Large intestine (tissue), 3 donors: ENCODE results near the gene XNDC1N. TPM values are rescaled to one million over a fixed set of nuclear protein-coding genes. Genes with fewer than 3 reads are reported as not detected.

Source experiments
- DNase-seq, 2 donors: peaks; one replicate each; pipeline versions ENCODE4 v3.0.0 to v3.0.0-alpha.2; 2013
- H3K27ac ChIP-seq: one replicate; pipeline ENCODE4 v1.5.1; 2013; ENCODE audit warnings: low read length
- H3K27me3 ChIP-seq: 2 replicates; pipeline ENCODE4 v1.6.1; 2013; ENCODE audit warnings: low read length; ENCODE audit not compliant: control insufficient read depth, insufficient read depth
- H3K36me3 ChIP-seq: 2 replicates; pipeline ENCODE4 v1.6.1; 2013; ENCODE audit warnings: low read length; ENCODE audit not compliant: control insufficient read depth, insufficient read depth
- H3K4me1 ChIP-seq: one replicate; pipeline ENCODE4 v1.6.1; 2013; ENCODE audit warnings: low read length; ENCODE audit not compliant: control insufficient read depth, insufficient read depth
- H3K4me3 ChIP-seq: one replicate; pipeline ENCODE4 v1.5.1; 2013; ENCODE audit warnings: low read length
- H3K9me3 ChIP-seq: one replicate; pipeline ENCODE4 v1.6.1; 2013; ENCODE audit warnings: mild to moderate bottlenecking, low read depth, low read length, moderate library complexity; ENCODE audit not compliant: control insufficient read depth
- WGBS: methylation state at CpG from one replicate; pipeline ENCODE4 v1.1.5; 2013; ENCODE audit warnings: low lambda C conversion rate; ENCODE audit not compliant: insufficient coverage; 5-methylcytosine and 5-hydroxymethylcytosine counted together
- polyA plus RNA-seq: library from polyadenylated mRNA; unstranded; fragments of 120-200 nt; gene quantifications from one replicate; pipeline ENCODE4 v1.2.1, GENCODE V29; 2013

Gene XNDC1N
- polyA plus RNA-seq, 1 donor, result 5.1 TPM

DNA sequence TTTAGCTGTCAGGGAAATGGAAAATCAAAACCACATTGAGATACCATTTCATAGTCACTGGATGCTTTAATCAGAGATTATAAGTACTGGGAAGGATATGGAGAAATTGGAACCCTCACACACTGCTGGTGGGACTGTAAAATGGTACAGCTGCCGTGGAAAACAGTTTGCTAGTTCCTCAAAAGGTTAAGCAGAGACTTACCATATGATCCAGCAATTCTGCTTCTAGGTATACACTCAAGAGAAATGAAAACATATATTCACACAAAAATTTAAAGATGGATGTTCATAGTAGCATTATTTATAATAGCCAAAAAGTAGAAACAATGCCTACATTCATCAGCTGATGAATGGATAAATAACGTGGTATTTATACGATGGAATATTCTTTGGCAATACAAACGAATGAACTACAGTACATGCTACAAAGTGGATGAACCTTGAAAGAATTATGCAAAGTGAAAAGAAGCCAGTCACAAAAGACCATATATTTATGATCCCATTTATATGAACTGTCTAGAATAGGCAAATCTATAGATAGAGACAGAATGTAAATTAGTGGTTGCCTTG is 23.4 kb upstream of the XNDC1N start:
- H3K36me3 ChIP-seq, result no peaks in the 10 kb centered on the region
- peaks cover 21% of the 10 kb centered on the region for H3K4me1 ChIP-seq
- no peak overlapping the region for H3K27ac ChIP-seq
- no peaks in the 10 kb centered on the region for H3K9me3 ChIP-seq
- H3K4me3 ChIP-seq, result no peak overlapping the region
- no peak for DNase-seq
- H3K27me3 ChIP-seq, result no peaks in the 10 kb centered on the region
- whole genome bisulfite sequencing, result no CpG with 5 or more reads among the region's 4 CpGs

DNA sequence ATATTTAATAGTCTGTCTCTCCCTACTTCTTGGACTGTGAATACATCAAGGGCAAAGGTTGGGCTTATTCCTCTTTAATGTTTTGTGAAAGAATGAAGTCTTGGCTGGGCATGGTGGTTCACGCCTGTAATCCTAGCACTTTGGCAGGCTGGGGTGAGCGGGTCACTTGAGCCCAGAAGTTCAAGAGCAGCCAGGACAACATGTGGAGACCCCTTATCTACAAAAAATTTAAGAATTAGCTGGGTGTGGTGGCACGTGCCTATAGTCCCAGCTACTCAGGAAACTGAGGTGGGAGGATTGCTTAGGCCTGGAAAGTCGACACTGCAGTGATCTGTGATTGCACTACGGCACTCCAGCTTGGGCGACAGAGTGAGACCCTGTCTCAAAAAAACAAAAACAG is 20.6 kb upstream of the XNDC1N start:
- DNase-seq, result no peak
- Histone ChIP-seq H3K4me3 (no peak overlapping the region), H3K27ac (peak overlapping the region; percentile 70), H3K27me3 (no peaks in the 10 kb centered on the region), H3K36me3 (peaks cover 4% of the 10 kb centered on the region), H3K4me1 (peaks cover 21% of the 10 kb centered on the region), H3K9me3 (no peaks in the 10 kb centered on the region)
- WGBS, result no CpG with 5 or more reads among the region's 6 CpGs

GRCh38 chr11:71948314-71949027 is 20.1 kb upstream of the XNDC1N start:
- Histone ChIP-seq H3K4me1 (peaks cover 16% of the 10 kb centered on the region), H3K4me3 (no peak overlapping the region), H3K27me3 (no peaks in the 10 kb centered on the region), H3K9me3 (no peaks in the 10 kb centered on the region), H3K36me3 (peaks cover 4% of the 10 kb centered on the region), H3K27ac (peak overlapping the region; percentile 70)
- WGBS, result no CpG with 5 or more reads among the region's 7 CpGs
- peak; percentile 88 to 95 for DNase-seq

DNA sequence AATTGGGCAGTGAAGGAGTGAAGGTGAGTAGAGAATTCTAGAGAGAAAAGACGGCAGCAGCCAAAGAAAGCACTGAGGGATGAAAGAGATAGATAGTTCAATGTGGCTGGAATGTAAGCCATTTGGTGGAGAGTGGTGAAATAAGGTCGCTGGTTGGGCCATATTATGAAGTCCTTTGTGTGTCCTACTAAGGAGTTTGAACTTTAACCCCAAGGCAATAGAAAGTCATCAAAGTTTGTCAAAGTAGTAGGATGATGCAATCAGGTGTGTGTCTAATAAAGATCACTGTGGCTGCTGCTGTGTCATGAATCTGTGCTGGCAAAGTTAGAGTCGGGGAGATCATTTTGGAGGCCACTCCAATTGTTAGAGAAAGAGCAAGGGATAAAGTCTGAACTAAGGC is 19.1 kb upstream of the XNDC1N start:
- Histone ChIP-seq H3K9me3 (no peaks in the 10 kb centered on the region), H3K4me1 (peaks cover 15% of the 10 kb centered on the region), H3K4me3 (no peak overlapping the region), H3K27me3 (no peaks in the 10 kb centered on the region), H3K36me3 (peaks cover 4% of the 10 kb centered on the region), H3K27ac (peak overlapping the region; percentile 70)
- WGBS, result 0% methylated on average over 1 of the region's 3 CpGs
- peak; percentile 80 to 91 for DNase-seq

GRCh38 chr11:71946144-71946571 is 17.8 kb upstream of the XNDC1N start:
- 88% methylated on average over 1 of the region's 2 CpGs for WGBS
- Histone ChIP-seq H3K27ac (no peak overlapping the region), H3K4me1 (peaks cover 15% of the 10 kb centered on the region), H3K4me3 (no peak overlapping the region), H3K9me3 (no peaks in the 10 kb centered on the region), H3K27me3 (no peaks in the 10 kb centered on the region), H3K36me3 (peaks cover 4% of the 10 kb centered on the region)
- no peak for DNase-seq

- DNase-seq, result no peak
- H3K27me3 ChIP-seq, result no peaks in the 10 kb centered on the region
- H3K4me3 ChIP-seq, result no peak overlapping the region
- H3K27ac ChIP-seq, result no peak overlapping the region
- no peaks in the 10 kb centered on the region for H3K9me3 ChIP-seq
- no peaks in the 10 kb centered on the region for H3K4me1 ChIP-seq
- H3K36me3 ChIP-seq, result peaks cover 6% of the 10 kb centered on the region
- WGBS, result 100% methylated on average over 2 of the region's 6 CpGs
Measured at GRCh38 chr11:71940561-71941219, 12.3 kb upstream of the XNDC1N start.

GRCh38 chr11:71937826-71938225 is 9.4 kb upstream of the XNDC1N start:
- Histone ChIP-seq H3K9me3 (no peaks in the 10 kb centered on the region), H3K4me3 (no peak overlapping the region), H3K36me3 (peaks cover 6% of the 10 kb centered on the region), H3K27ac (no peak overlapping the region), H3K27me3 (no peaks in the 10 kb centered on the region), H3K4me1 (peaks cover 14% of the 10 kb centered on the region)
- WGBS, result no CpG with 5 or more reads among the region's 1 CpG
- no peak for DNase-seq

GRCh38 chr11:71936825-71937224 is 8.4 kb upstream of the XNDC1N start:
- Histone ChIP-seq H3K9me3 (no peaks in the 10 kb centered on the region), H3K27me3 (no peaks in the 10 kb centered on the region), H3K36me3 (peaks cover 6% of the 10 kb centered on the region), H3K4me1 (peaks cover 15% of the 10 kb centered on the region), H3K4me3 (no peak overlapping the region), H3K27ac (no peak overlapping the region)
- DNase-seq, result no peak
- no CpG with 5 or more reads among the region's 5 CpGs for WGBS

DNA sequence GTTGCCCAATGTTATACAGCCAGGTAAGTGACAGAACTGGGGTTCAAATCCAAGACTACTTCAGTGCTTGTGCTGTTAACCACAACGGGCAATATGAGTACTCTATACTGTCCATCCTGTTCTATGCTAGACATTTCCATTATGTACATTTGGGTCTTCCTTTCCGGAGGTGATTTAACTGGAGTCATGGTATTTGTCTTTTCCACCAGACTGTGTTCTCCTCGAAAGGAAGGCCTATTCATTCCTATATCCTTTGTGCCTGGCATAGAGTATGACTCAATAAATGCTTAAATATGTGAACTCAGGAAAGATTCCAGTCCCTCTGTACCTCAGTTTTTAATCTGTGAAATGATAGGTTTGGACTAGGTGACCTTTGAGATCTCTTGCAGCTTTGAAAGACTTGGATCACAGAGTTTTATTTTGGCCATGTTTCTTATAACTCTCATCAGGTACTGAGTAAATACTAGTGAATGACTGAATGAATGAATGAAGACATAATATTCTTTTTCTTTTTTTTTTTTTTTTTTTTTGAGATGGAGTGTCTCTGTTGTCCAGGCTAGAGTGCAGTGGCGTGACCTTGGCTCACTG is 7.0 kb upstream of the XNDC1N start:
- H3K9me3 ChIP-seq, result no peaks in the 10 kb centered on the region
- WGBS, result no CpG with 5 or more reads among the region's 4 CpGs
- no peak for DNase-seq
- H3K4me3 ChIP-seq, result no peak overlapping the region
- peaks cover 6% of the 10 kb centered on the region for H3K36me3 ChIP-seq
- peaks cover 19% of the 10 kb centered on the region for H3K4me1 ChIP-seq
- H3K27ac ChIP-seq, result no peak overlapping the region
- no peaks in the 10 kb centered on the region for H3K27me3 ChIP-seq

GRCh38 chr11:71934213-71934612 is 5.8 kb upstream of the XNDC1N start:
- WGBS, result 67% methylated on average over 1 of the region's 2 CpGs

More at GRCh38 chr11:71934213-71934612, 5.8 kb upstream of the XNDC1N start:
- no peaks in the 10 kb centered on the region for H3K27me3 ChIP-seq
- no peaks in the 10 kb centered on the region for H3K9me3 ChIP-seq
- H3K36me3 ChIP-seq, result peaks cover 6% of the 10 kb centered on the region
- H3K4me3 ChIP-seq, result no peak overlapping the region
- H3K4me1 ChIP-seq, result peaks cover 29% of the 10 kb centered on the region
- H3K27ac ChIP-seq, result no peak overlapping the region
- no peak for DNase-seq
